ENCODE data around the gene CFAP107.

GRCh38 chr1:12775443-12775842, 29.4 kb downstream of the CFAP107 start:
- TF ChIP-seq EGR1 (IDR thresholded peaks at IDR 0.05; ENCODE audit: low read depth in 2 of 2) (no peak), ATF3 (IDR thresholded peaks at IDR 0.05) (no peak), REST (IDR thresholded peaks at IDR 0.05) (no peak), CTCF (IDR thresholded peaks at IDR 0.05; ENCODE audit: low read depth, low read length, missing input control) (no peak), ZBTB33 (IDR thresholded peaks at IDR 0.05) (no peak), RXRA (IDR thresholded peaks at IDR 0.05) (no peak), HNF4G (IDR thresholded peaks at IDR 0.05) (no peak), SP1 (IDR thresholded peaks at IDR 0.05) (no peak), YY1 (IDR thresholded peaks at IDR 0.05) (no peak), RAD21 (IDR thresholded peaks at IDR 0.05) (no peak), JUND (IDR thresholded peaks at IDR 0.05) (no peak), MAX (IDR thresholded peaks at IDR 0.05) (no peak), HNF4A (conservative IDR thresholded peaks at IDR 0.05) (no peak), TAF1 (conservative IDR thresholded peaks at IDR 0.05) (no peak)
